ENCODE results near the gene MDP1.
A peak's percentile ranks its signal among the peaks of the same experiment; 100 is the strongest.

Gene MDP1

DNA sequence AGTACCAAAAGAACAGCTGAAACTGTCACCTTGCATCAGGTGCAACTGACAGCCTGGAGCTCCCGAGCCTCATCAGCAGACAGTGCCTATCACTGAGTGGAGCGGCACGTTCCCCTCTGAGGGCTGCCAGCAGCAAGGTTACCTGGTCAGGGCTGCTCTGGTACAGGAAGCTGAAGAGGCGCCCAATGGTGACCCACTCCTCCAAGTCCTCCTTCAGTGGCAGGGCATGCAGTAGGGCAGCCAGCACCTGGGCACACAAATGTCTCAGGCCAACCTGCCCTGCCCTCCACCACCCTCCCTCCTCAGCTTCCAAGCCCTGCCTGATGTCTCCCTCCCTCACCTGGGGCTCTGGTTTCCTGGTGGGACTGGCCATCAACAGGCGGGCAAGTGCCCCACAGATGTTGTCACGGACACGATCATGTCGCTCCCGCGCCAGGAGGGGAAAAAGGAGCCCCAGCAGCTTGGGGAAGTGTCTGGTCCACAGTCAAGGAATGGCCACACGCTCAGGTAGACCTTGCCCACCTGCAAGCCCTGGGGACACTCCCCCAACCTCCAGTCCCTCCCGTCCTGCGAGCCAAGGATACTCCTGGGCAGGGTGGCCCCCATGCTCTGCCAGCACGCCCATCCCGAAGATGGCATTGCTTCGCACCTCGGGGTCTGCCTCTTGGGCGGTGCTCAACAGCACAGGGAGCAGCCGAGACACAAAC is 34.3 kb downstream of the MDP1 start:
- H3K27me3 ChIP-seq (ENCODE audit: control insufficient read depth in 2 of 2, insufficient read depth in 2 of 2, low read length in 2 of 2) = no peaks in the 10 kb centered on the region
- H3K4me1 ChIP-seq (ENCODE audit: control insufficient read depth in 2 of 2, insufficient read depth in 2 of 2, low read length in 2 of 2) = no peaks in the 10 kb centered on the region
- no peak overlapping the region for H3K4me3 ChIP-seq (ENCODE audit: low read length in 2 of 2)
- no peak overlapping the region for H3K27ac ChIP-seq (ENCODE audit: low read depth in 2 of 2, low read length in 2 of 2)
- H3K36me3 ChIP-seq (ENCODE audit: control insufficient read depth in 2 of 2, insufficient read depth in 2 of 2, low read length in 2 of 2) = peaks cover 58 to 85% of the 10 kb centered on the region in 2 donors
- H3K9me3 ChIP-seq (ENCODE audit: control insufficient read depth in 2 of 2, low read length in 2 of 2) = no peaks in the 10 kb centered on the region
- no peak overlapping the region for H3K9ac ChIP-seq (ENCODE audit: low read depth in 1 of 2, low read length in 2 of 2)

GRCh38 chr14:24179961-24180796 is 35.7 kb downstream of the MDP1 start:
- H3K4me1 ChIP-seq (ENCODE audit: control insufficient read depth in 2 of 2, insufficient read depth in 2 of 2, low read length in 2 of 2) = no peaks in the 10 kb centered on the region
- H3K9ac ChIP-seq (ENCODE audit: low read depth in 1 of 2, low read length in 2 of 2) = no peak overlapping the region
- H3K27me3 ChIP-seq (ENCODE audit: control insufficient read depth in 2 of 2, insufficient read depth in 2 of 2, low read length in 2 of 2) = no peaks in the 10 kb centered on the region
- H3K36me3 ChIP-seq (ENCODE audit: control insufficient read depth in 2 of 2, insufficient read depth in 2 of 2, low read length in 2 of 2) = peaks cover 55 to 75% of the 10 kb centered on the region in 2 donors
- no peaks in the 10 kb centered on the region for H3K9me3 ChIP-seq (ENCODE audit: control insufficient read depth in 2 of 2, low read length in 2 of 2)
- H3K4me3 ChIP-seq (ENCODE audit: low read length in 2 of 2) = no peak overlapping the region
- H3K27ac ChIP-seq (ENCODE audit: low read depth in 2 of 2, low read length in 2 of 2) = peak overlapping the region in 1 of 2 donors; percentile 38

DNA sequence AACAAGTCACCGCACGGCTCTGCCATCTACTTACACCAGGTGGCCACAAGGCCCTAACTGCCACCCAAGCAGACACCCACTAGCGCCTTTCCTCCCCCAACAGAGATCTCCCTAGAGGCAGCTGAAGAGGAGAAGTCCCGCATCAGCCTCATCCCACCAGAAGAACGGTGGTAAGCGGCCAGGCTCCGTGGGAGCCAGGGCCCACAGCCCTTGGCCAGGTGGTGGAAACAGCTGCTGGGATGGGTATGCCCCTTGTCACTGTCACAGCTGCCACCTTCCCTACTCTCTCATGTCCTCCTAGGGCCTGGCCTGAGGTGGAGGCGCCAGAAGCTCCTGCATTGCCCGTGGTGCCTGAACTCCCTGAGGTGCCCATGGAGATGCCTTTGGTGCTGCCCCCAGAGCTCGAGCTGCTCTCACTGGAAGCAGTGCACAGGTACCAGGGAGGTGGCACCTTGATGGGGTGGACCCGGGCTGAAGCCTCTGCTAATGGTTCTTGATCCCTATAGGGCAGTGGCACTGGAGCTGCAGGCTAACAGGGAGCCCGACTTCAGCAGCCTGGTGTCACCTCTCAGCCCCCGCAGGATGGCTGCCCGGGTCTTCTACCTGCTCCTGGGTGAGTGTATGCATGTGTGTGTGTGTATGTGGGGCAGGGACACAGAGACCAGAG is 36.4 kb downstream of the MDP1 start:
- H3K4me1 ChIP-seq (ENCODE audit: control insufficient read depth in 2 of 2, insufficient read depth in 2 of 2, low read length in 2 of 2) = no peaks in the 10 kb centered on the region
- H3K9ac ChIP-seq (ENCODE audit: low read depth in 1 of 2, low read length in 2 of 2) = no peak overlapping the region
- H3K9me3 ChIP-seq (ENCODE audit: control insufficient read depth in 2 of 2, low read length in 2 of 2) = no peaks in the 10 kb centered on the region
- peak overlapping the region in 1 of 2 donors; percentile 16 for H3K27ac ChIP-seq (ENCODE audit: low read depth in 2 of 2, low read length in 2 of 2)
- H3K36me3 ChIP-seq (ENCODE audit: control insufficient read depth in 2 of 2, insufficient read depth in 2 of 2, low read length in 2 of 2) = peaks cover 51 to 70% of the 10 kb centered on the region in 2 donors
- H3K27me3 ChIP-seq (ENCODE audit: control insufficient read depth in 2 of 2, insufficient read depth in 2 of 2, low read length in 2 of 2) = no peaks in the 10 kb centered on the region
- no peak overlapping the region for H3K4me3 ChIP-seq (ENCODE audit: low read length in 2 of 2)

GRCh38 chr14:24178399-24179178 is 37.3 kb downstream of the MDP1 start:
- peaks cover 46 to 64% of the 10 kb centered on the region in 2 donors for H3K36me3 ChIP-seq (ENCODE audit: control insufficient read depth in 2 of 2, insufficient read depth in 2 of 2, low read length in 2 of 2)
- H3K27ac ChIP-seq (ENCODE audit: low read depth in 2 of 2, low read length in 2 of 2) = no peak overlapping the region
- H3K27me3 ChIP-seq (ENCODE audit: control insufficient read depth in 2 of 2, insufficient read depth in 2 of 2, low read length in 2 of 2) = no peaks in the 10 kb centered on the region
- no peaks in the 10 kb centered on the region for H3K9me3 ChIP-seq (ENCODE audit: control insufficient read depth in 2 of 2, low read length in 2 of 2)
- no peaks in the 10 kb centered on the region for H3K4me1 ChIP-seq (ENCODE audit: control insufficient read depth in 2 of 2, insufficient read depth in 2 of 2, low read length in 2 of 2)
- H3K4me3 ChIP-seq (ENCODE audit: low read length in 2 of 2) = no peak overlapping the region
- no peak overlapping the region for H3K9ac ChIP-seq (ENCODE audit: low read depth in 1 of 2, low read length in 2 of 2)

GRCh38 chr14:24177891-24178290 is 38.0 kb downstream of the MDP1 start:
- H3K27ac ChIP-seq (ENCODE audit: low read depth in 2 of 2, low read length in 2 of 2) = no peak overlapping the region
- H3K9ac ChIP-seq (ENCODE audit: low read depth in 1 of 2, low read length in 2 of 2) = no peak overlapping the region
- no peak overlapping the region for H3K4me3 ChIP-seq (ENCODE audit: low read length in 2 of 2)
- no peaks in the 10 kb centered on the region for H3K9me3 ChIP-seq (ENCODE audit: control insufficient read depth in 2 of 2, low read length in 2 of 2)
- peaks cover 44 to 64% of the 10 kb centered on the region in 2 donors for H3K36me3 ChIP-seq (ENCODE audit: control insufficient read depth in 2 of 2, insufficient read depth in 2 of 2, low read length in 2 of 2)
- H3K27me3 ChIP-seq (ENCODE audit: control insufficient read depth in 2 of 2, insufficient read depth in 2 of 2, low read length in 2 of 2) = no peaks in the 10 kb centered on the region
- no peaks in the 10 kb centered on the region for H3K4me1 ChIP-seq (ENCODE audit: control insufficient read depth in 2 of 2, insufficient read depth in 2 of 2, low read length in 2 of 2)

DNA sequence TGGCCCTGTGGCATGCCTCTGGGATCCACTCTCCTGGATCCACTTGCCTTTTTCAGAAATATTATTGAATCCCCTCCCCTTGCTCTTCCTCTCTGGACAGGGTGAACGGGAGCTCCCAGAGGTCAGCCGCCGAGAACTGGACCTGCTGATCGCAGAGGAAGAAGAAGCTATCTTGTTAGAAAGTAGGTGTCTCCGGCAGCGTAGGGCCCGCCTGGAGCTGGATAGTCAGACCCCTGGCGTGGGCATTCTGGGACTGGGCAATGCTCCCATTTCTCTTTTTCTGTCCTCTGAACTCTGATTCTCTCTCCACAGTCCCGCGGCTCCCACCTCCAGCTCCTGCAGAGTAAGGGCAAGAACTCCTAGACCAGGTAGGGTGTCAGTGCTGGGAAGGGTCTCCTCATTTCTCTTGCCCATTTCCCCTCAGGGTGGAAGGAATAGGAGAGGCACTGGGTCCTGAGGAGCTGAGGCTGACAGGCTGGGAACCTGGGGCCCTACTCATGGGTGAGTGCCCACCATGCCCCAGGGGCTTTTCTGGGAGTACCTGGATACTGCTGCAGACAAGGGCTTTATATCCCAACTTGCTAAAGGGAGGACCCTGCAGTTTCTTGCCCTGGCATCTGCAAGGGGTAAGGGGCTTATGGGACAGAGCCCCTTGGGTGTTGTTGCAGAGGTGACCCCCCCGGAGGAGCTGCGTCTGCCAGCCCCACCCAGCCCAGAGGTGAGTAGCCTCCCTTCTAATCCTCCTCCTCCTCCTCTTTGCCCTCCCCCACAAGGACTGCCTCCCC is 38.6 kb downstream of the MDP1 start:
- Histone ChIP-seq H3K36me3 (ENCODE audit: control insufficient read depth in 2 of 2, insufficient read depth in 2 of 2, low read length in 2 of 2) (peaks cover 44 to 57% of the 10 kb centered on the region in 2 donors), H3K9ac (ENCODE audit: low read depth in 1 of 2, low read length in 2 of 2) (no peak overlapping the region)

DNA sequence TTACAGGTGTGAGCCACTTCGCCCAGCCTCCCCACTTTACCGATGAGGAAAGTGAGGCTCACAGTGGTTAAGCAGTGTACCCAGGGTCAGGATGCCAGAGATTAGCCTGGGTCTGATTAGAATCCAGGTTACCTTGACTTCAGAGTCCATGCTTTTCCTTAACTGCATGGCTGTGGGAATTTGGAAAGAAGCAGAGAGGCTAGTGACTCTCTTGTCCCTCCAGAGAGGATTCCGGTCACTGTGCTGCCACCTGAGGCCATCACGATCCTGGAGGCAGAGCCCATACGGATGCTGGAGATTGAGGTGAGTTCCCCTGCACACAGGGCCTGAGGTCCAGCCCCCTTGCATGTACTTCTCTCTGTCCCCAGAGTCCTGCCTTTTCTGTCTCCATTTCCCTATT is 39.3 kb downstream of the MDP1 start:
- H3K27ac ChIP-seq (ENCODE audit: low read depth in 2 of 2, low read length in 2 of 2) = no peak overlapping the region
- H3K36me3 ChIP-seq (ENCODE audit: control insufficient read depth in 2 of 2, insufficient read depth in 2 of 2, low read length in 2 of 2) = peaks cover 41 to 51% of the 10 kb centered on the region in 2 donors
- no peaks in the 10 kb centered on the region for H3K4me1 ChIP-seq (ENCODE audit: control insufficient read depth in 2 of 2, insufficient read depth in 2 of 2, low read length in 2 of 2)
- no peak overlapping the region for H3K9ac ChIP-seq (ENCODE audit: low read depth in 1 of 2, low read length in 2 of 2)
- no peaks in the 10 kb centered on the region for H3K27me3 ChIP-seq (ENCODE audit: control insufficient read depth in 2 of 2, insufficient read depth in 2 of 2, low read length in 2 of 2)
- H3K9me3 ChIP-seq (ENCODE audit: control insufficient read depth in 2 of 2, low read length in 2 of 2) = no peaks in the 10 kb centered on the region
- no peak overlapping the region for H3K4me3 ChIP-seq (ENCODE audit: low read length in 2 of 2)

More for the DNA sequence above, 38.6 kb downstream of the MDP1 start:
- Histone ChIP-seq H3K4me1 (ENCODE audit: control insufficient read depth in 2 of 2, insufficient read depth in 2 of 2, low read length in 2 of 2) (no peaks in the 10 kb centered on the region), H3K9me3 (ENCODE audit: control insufficient read depth in 2 of 2, low read length in 2 of 2) (no peaks in the 10 kb centered on the region), H3K4me3 (ENCODE audit: low read length in 2 of 2) (no peak overlapping the region), H3K27me3 (ENCODE audit: control insufficient read depth in 2 of 2, insufficient read depth in 2 of 2, low read length in 2 of 2) (no peaks in the 10 kb centered on the region), H3K27ac (ENCODE audit: low read depth in 2 of 2, low read length in 2 of 2) (no peak overlapping the region)

GRCh38 chr14:24172871-24173281 is 43.0 kb downstream of the MDP1 start:
- H3K9ac ChIP-seq (ENCODE audit: low read depth in 1 of 2, low read length in 2 of 2) = no peak overlapping the region
- H3K4me3 ChIP-seq (ENCODE audit: low read length in 2 of 2) = no peak overlapping the region
- no peaks in the 10 kb centered on the region for H3K27me3 ChIP-seq (ENCODE audit: control insufficient read depth in 2 of 2, insufficient read depth in 2 of 2, low read length in 2 of 2)
- no peak overlapping the region for H3K27ac ChIP-seq (ENCODE audit: low read depth in 2 of 2, low read length in 2 of 2)
- H3K9me3 ChIP-seq (ENCODE audit: control insufficient read depth in 2 of 2, low read length in 2 of 2) = no peaks in the 10 kb centered on the region
- no peaks in the 10 kb centered on the region for H3K4me1 ChIP-seq (ENCODE audit: control insufficient read depth in 2 of 2, insufficient read depth in 2 of 2, low read length in 2 of 2)
- peaks cover 9 to 28% of the 10 kb centered on the region in 2 donors for H3K36me3 ChIP-seq (ENCODE audit: control insufficient read depth in 2 of 2, insufficient read depth in 2 of 2, low read length in 2 of 2)

DNA sequence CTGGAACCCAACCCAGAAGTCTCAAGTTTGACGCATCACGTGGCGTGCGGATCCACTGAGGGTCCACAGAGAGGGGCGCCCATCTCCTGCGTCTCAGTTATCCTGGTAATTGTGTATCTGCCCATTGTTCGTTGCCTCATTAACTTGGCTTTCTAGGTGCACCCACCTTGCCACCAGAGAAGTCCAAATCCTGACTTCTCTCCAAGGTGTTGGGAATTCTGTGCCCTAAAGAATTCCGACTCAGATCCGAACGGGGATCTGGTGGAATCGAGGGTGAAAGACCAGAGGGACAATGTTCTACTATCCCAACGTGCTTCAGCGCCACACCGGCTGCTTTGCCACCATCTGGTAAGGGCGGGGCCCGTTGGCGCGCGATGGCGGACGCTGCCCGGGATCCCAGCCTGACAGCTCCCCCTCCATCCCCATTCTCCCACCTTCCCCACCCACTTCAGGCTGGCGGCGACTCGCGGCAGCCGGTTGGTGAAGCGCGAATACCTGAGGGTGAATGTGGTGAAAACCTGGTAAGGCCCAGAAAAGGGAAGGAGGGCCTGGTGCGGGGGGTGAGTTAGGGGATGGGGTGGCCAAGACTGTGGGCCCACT is 43.5 kb downstream of the MDP1 start:
- Histone ChIP-seq H3K9me3 (ENCODE audit: control insufficient read depth in 2 of 2, low read length in 2 of 2) (no peaks in the 10 kb centered on the region), H3K27ac (ENCODE audit: low read depth in 2 of 2, low read length in 2 of 2) (no peak overlapping the region), H3K4me3 (ENCODE audit: low read length in 2 of 2) (peak overlapping the region; percentile 6 to 44), H3K36me3 (ENCODE audit: control insufficient read depth in 2 of 2, insufficient read depth in 2 of 2, low read length in 2 of 2) (peaks cover 13 to 27% of the 10 kb centered on the region in 2 donors), H3K4me1 (ENCODE audit: control insufficient read depth in 2 of 2, insufficient read depth in 2 of 2, low read length in 2 of 2) (no peaks in the 10 kb centered on the region), H3K27me3 (ENCODE audit: control insufficient read depth in 2 of 2, insufficient read depth in 2 of 2, low read length in 2 of 2) (no peaks in the 10 kb centered on the region), H3K9ac (ENCODE audit: low read depth in 1 of 2, low read length in 2 of 2) (no peak overlapping the region)

Measured in mucosa of rectum (tissue), 2 donors.